H9 (cell line): ENCODE data around the gene GLIS2. TPM values are rescaled to one million over a fixed set of nuclear protein-coding genes. Genes with fewer than 3 reads are reported as not detected.

ENCODE experiments used
- DNase-seq: peaks from one replicate; pipeline ENCODE4 v3.0.0-alpha.2; 2017
- H2AFZ ChIP-seq: one replicate; pipeline ENCODE4 v1.6.1; 2013; ENCODE audit warnings: mild to moderate bottlenecking, low read length, control low read depth, moderate library complexity
- H2AK5ac ChIP-seq: 2 replicates; pipeline ENCODE4 v1.6.1; 2013; ENCODE audit warnings: low read length, control low read depth, mixed read lengths; ENCODE audit not compliant: insufficient read length
- H2BK120ac ChIP-seq: one replicate; pipeline ENCODE4 v1.6.1; 2013; ENCODE audit warnings: low read depth, mild to moderate bottlenecking, low read length, control low read depth, inconsistent platforms; ENCODE audit not compliant: poor library complexity, severe bottlenecking
- H2BK12ac ChIP-seq: 2 replicates; pipeline ENCODE4 v1.6.1; 2013; ENCODE audit warnings: low read length, control low read depth, mixed read lengths, low read depth; ENCODE audit not compliant: insufficient read length
- H2BK15ac ChIP-seq: 2 replicates; pipeline ENCODE4 v1.6.1; 2013; ENCODE audit warnings: low read depth, low read length, control low read depth
- H2BK20ac ChIP-seq: one replicate; pipeline ENCODE4 v1.6.1; 2013; ENCODE audit warnings: low read depth, mild to moderate bottlenecking, low read length, control low read depth, inconsistent platforms; ENCODE audit not compliant: poor library complexity, severe bottlenecking
- H2BK5ac ChIP-seq: 2 replicates; pipeline ENCODE4 v1.6.1; 2013; ENCODE audit warnings: low read length, control low read depth, mixed read lengths; ENCODE audit not compliant: insufficient read length
- H3K14ac ChIP-seq: 2 replicates; pipeline ENCODE4 v1.6.1; 2013; ENCODE audit warnings: low read length, control low read depth; ENCODE audit not compliant: insufficient read depth
- H3K18ac ChIP-seq: 2 replicates; pipeline ENCODE4 v1.6.1; 2013; ENCODE audit warnings: low read depth, mild to moderate bottlenecking, mixed read lengths, low read length, control low read depth; ENCODE audit not compliant: insufficient read length
- H3K23ac ChIP-seq: 2 replicates; pipeline ENCODE4 v1.6.1; 2013; ENCODE audit warnings: low read length, control low read depth, mixed read lengths, low read depth; ENCODE audit not compliant: insufficient read length
- H3K23me2 ChIP-seq: 2 replicates; pipeline ENCODE4 v1.6.1; 2013; ENCODE audit warnings: low read depth, mild to moderate bottlenecking, mixed read lengths, low read length, control low read depth; ENCODE audit not compliant: insufficient read length, poor library complexity, severe bottlenecking
- H3K27ac ChIP-seq: 2 replicates; pipeline ENCODE4 v1.5.1; 2013; ENCODE audit warnings: low read length, control low read depth, mixed read lengths, low read depth; ENCODE audit not compliant: insufficient read length
- H3K27me3 ChIP-seq: 2 replicates; pipeline ENCODE4 v1.6.1; 2013; ENCODE audit warnings: low read length, control low read depth, inconsistent platforms; ENCODE audit not compliant: insufficient read depth
- H3K4ac ChIP-seq: 2 replicates; pipeline ENCODE4 v1.6.1; 2013; ENCODE audit warnings: low read depth, mild to moderate bottlenecking, control low read depth, inconsistent platforms, low read length, moderate library complexity
- H3K4me1 ChIP-seq: 2 replicates; pipeline ENCODE4 v1.6.1; 2013; ENCODE audit warnings: low read length, control low read depth, inconsistent platforms; ENCODE audit not compliant: insufficient read depth
- H3K4me2 ChIP-seq: 2 replicates; pipeline ENCODE4 v1.6.1; 2013; ENCODE audit warnings: low read length, control low read depth, mixed read lengths; ENCODE audit not compliant: insufficient read length, insufficient read depth
- H3K56ac ChIP-seq: 2 replicates; pipeline ENCODE4 v1.6.1; 2013; ENCODE audit warnings: low read depth, mild to moderate bottlenecking, mixed read lengths, low read length, control low read depth; ENCODE audit not compliant: insufficient read length
- H3K79me1 ChIP-seq: 2 replicates; pipeline ENCODE4 v1.6.1; 2013; ENCODE audit warnings: low read depth, mild to moderate bottlenecking, moderate library complexity, low read length, control low read depth, inconsistent platforms; ENCODE audit not compliant: insufficient read depth, poor library complexity, severe bottlenecking
- H3K79me2 ChIP-seq: 2 replicates; pipeline ENCODE4 v1.6.1; 2013; ENCODE audit warnings: low read length, control low read depth, inconsistent platforms; ENCODE audit not compliant: insufficient read depth
- H3K9ac ChIP-seq: 2 replicates; pipeline ENCODE4 v1.6.1; 2013; ENCODE audit warnings: low read length, control low read depth, mixed read lengths; ENCODE audit not compliant: insufficient read length; ENCODE audit errors: extremely low read depth
- H3K9me3 ChIP-seq: one replicate; pipeline ENCODE4 v1.6.1; 2013; ENCODE audit warnings: low read depth, low read length, inconsistent platforms; ENCODE audit not compliant: control insufficient read depth
- H3T11ph ChIP-seq: one replicate; pipeline ENCODE4 v1.6.1; 2013; ENCODE audit warnings: mild to moderate bottlenecking, low read length, control low read depth, inconsistent platforms
- H4K20me1 ChIP-seq: one replicate; pipeline ENCODE4 v1.6.1; 2013; ENCODE audit not compliant: control insufficient read depth, insufficient read length, insufficient read depth
- H4K5ac ChIP-seq: 2 replicates; pipeline ENCODE4 v1.6.1; 2013; ENCODE audit warnings: low read depth, mild to moderate bottlenecking, mixed read lengths, low read length, control low read depth; ENCODE audit not compliant: insufficient read length
- H4K8ac ChIP-seq: replicated peaks from 2 replicates; pipeline ENCODE4 v1.6.1; 2013; ENCODE audit warnings: low read length, control low read depth, mixed read lengths, low read depth; ENCODE audit not compliant: insufficient read length
- H4K91ac ChIP-seq: 2 replicates; pipeline ENCODE4 v1.6.1; 2013; ENCODE audit warnings: low read depth, mild to moderate bottlenecking, moderate library complexity, mixed read lengths, low read length, control low read depth; ENCODE audit not compliant: insufficient read length
- H3K27ac Mint-ChIP-seq, 3 experiments: 2 replicates in 2 of 3; 3 replicates in 1 of 3; pipeline ENCODE4 v1.8.0; 2020 to 2021; ENCODE audit warnings: mixed read lengths in 3 of 3, mild to moderate bottlenecking in 1 of 3, moderate library complexity in 1 of 3
- H3K27me3 Mint-ChIP-seq: 2 replicates; pipeline ENCODE4 v1.8.0; 2021; ENCODE audit warnings: low read depth, mild to moderate bottlenecking, moderate library complexity, mixed read lengths
- H3K36me3 Mint-ChIP-seq, 3 experiments: 2 replicates in 2 of 3; 3 replicates in 1 of 3; pipeline ENCODE4 v1.8.0; 2020 to 2021; ENCODE audit warnings: low read depth in 3 of 3, mixed read lengths in 3 of 3; ENCODE audit not compliant: insufficient read depth in 1 of 3
- H3K4me1 Mint-ChIP-seq, 2 experiments: 2 replicates each; pipeline ENCODE4 v1.8.0; 2020; ENCODE audit warnings: mixed read lengths in 2 of 2
- H3K4me3 Mint-ChIP-seq, 2 experiments: 2 replicates in 1 of 2; 3 replicates in 1 of 2; pipeline ENCODE4 v1.8.0; 2020 to 2021; ENCODE audit warnings: mild to moderate bottlenecking in 2 of 2, mixed read lengths in 2 of 2, moderate library complexity in 1 of 2
- H3K9me3 Mint-ChIP-seq, 2 experiments: 2 replicates in 1 of 2; 3 replicates in 1 of 2; pipeline ENCODE4 v1.8.0; 2020; ENCODE audit warnings: mild to moderate bottlenecking in 2 of 2, mixed read lengths in 2 of 2, moderate library complexity in 1 of 2
- WGBS: extraction: QIAGEN DNeasy Blood & Tissue Kit; methylation state at CpG from one replicate; pipeline ENCODE4 v1.1.7; 2013; ENCODE audit warnings: missing lambda C conversion rate, low lambda C conversion rate, mixed read lengths; ENCODE audit not compliant: insufficient read length; ENCODE audit errors: extremely low coverage; 5-methylcytosine and 5-hydroxymethylcytosine counted together
- total RNA-seq: library from RNA; stranded (reverse); gene quantifications from 2 replicates; pipeline ENCODE4 v1.2.1, GENCODE V29; 2021
- TF ChIP-seq, protein P1 (sequence below): fragments of 200-600 bp; sonication (generic); conservative IDR thresholded peaks from 3 replicates; pipeline ENCODE4 v1.8.0; 2021; ENCODE audit warnings: antibody characterized with exemption, mild to moderate bottlenecking

Gene GLIS2
- total RNA-seq, 1 experiment from 2014 or later = 14.3 TPM

- H3K18ac ChIP-seq = no peak overlapping the region
- peaks cover 6% of the 10 kb centered on the region; the same call in 1 of the 2 replicates for H3K4me1 ChIP-seq
- no peak overlapping the region for H2BK12ac ChIP-seq
- H2AK5ac ChIP-seq = no peak overlapping the region
- TF ChIP-seq, protein P1, sequence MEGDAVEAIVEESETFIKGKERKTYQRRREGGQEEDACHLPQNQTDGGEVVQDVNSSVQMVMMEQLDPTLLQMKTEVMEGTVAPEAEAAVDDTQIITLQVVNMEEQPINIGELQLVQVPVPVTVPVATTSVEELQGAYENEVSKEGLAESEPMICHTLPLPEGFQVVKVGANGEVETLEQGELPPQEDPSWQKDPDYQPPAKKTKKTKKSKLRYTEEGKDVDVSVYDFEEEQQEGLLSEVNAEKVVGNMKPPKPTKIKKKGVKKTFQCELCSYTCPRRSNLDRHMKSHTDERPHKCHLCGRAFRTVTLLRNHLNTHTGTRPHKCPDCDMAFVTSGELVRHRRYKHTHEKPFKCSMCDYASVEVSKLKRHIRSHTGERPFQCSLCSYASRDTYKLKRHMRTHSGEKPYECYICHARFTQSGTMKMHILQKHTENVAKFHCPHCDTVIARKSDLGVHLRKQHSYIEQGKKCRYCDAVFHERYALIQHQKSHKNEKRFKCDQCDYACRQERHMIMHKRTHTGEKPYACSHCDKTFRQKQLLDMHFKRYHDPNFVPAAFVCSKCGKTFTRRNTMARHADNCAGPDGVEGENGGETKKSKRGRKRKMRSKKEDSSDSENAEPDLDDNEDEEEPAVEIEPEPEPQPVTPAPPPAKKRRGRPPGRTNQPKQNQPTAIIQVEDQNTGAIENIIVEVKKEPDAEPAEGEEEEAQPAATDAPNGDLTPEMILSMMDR = no peak
- no peak overlapping the region for H4K5ac ChIP-seq
- no peak overlapping the region for H3K14ac ChIP-seq
- no peak overlapping the region for H3K27ac ChIP-seq
- H3K9me3 ChIP-seq = no peaks in the 10 kb centered on the region
- no peak overlapping the region for H4K8ac ChIP-seq
- H3K27me3 ChIP-seq = no peaks in the 10 kb centered on the region
- H3K4ac ChIP-seq = no peak overlapping the region; the same call in 1 of the 2 replicates
- Mint-ChIP-seq H3K4me1 (peaks cover 27 to 36% of the 10 kb centered on the region in 2 experiments), H3K36me3 (peaks cover 0 to 11% (median 11%) of the 10 kb centered on the region in 3 experiments; a peak in 6 of 7 replicates), H3K9me3 (no peaks in the 10 kb centered on the region), H3K27ac (peak overlapping the region; percentile 14 to 87 (median 33); a peak in 4 of 7 replicates), H3K4me3 (no peak overlapping the region; a peak in 1 of 5 replicates), H3K27me3 (peaks cover 1% of the 10 kb centered on the region; the same call in 1 of the 2 replicates)
- H3K23ac ChIP-seq = no peak overlapping the region
- no peak overlapping the region for H2BK20ac ChIP-seq
- H2BK120ac ChIP-seq = no peak overlapping the region
- DNase-seq = no peak
- H2AFZ ChIP-seq = no peak overlapping the region
- no peak overlapping the region for H3K56ac ChIP-seq
- no peaks in the 10 kb centered on the region for H3K23me2 ChIP-seq
- no CpG with 5 or more reads among the region's 6 CpGs for WGBS
- no peaks in the 10 kb centered on the region for H3K79me2 ChIP-seq
- no peak overlapping the region for H4K91ac ChIP-seq
- H3K9ac ChIP-seq = no peak overlapping the region
- H2BK15ac ChIP-seq = no peak overlapping the region
- no peak overlapping the region for H3K4me2 ChIP-seq
- no peaks in the 10 kb centered on the region for H4K20me1 ChIP-seq
- H3T11ph ChIP-seq = no peak overlapping the region
- no peak overlapping the region for H2BK5ac ChIP-seq
- H3K79me1 ChIP-seq = no peaks in the 10 kb centered on the region
Measured at GRCh38 chr16:4297480-4297879, 18.4 kb upstream of the GLIS2 start.
